GM12892 (cell line): ENCODE data around the gene LRRC31.

Experiments used
- POLR2A ChIP-seq: IDR thresholded peaks from 2 replicates; pipeline ENCODE4 v1.6.1; 2011; ENCODE audit warnings: low read depth, low read length, control low read depth
- POLR2AphosphoS5 ChIP-seq: IDR thresholded peaks from 2 replicates; pipeline ENCODE4 v1.6.1; 2011; ENCODE audit warnings: low read depth, low read length, control low read depth

DNA sequence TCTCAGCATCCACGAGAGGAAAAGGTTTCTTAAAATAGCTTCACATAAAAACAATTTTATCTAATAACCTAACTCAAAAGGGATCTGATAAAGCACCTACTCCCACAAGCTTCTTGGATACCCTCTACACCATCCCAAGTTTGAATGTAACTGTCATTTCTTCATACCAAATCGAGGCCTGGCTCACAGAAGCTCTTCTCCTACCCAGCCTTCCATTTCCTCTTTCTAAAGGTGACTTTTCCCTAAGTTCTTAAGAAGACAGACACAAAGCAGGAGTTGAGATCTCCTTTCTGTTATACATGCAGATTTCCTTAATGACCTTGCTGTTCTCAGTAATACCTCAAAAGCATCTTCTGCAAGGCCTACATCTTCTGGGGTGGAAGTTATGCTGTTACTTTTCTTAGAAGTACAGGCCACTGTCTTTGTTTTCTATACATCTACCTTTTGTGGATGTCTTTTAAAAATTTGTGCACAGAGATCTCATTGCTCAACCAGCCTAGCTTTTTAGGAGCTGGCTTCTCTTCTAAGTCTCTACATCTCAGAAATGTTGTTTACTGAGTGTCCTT, 60.4 kb downstream of the LRRC31 start:
- TF ChIP-seq POLR2A (no peak), POLR2AphosphoS5 (no peak)
